Epidermal melanocyte (primary cell): ENCODE measurements around the gene RNF148.
A peak's percentile ranks its signal among the peaks of the same experiment; 100 is the strongest.
"Not testable (repeated sequence)": the region's sequence is repeated elsewhere in the genome, so short reads cannot be mapped to it uniquely, and the experiment has no call there.

Source experiments
- DNase-seq: peaks from one replicate; pipeline ENCODE4 v3.0.0; 2011; ENCODE audit warnings: low spot score; ENCODE audit not compliant: insufficient read length

The RNF148 gene

GRCh38 chr7:122691569-122692235 lies 11.0 kb downstream of the RNF148 start:
- DNase-seq: no peak

- DNase-seq: no peak
Measured at GRCh38 chr7:122689346-122690109, 13.2 kb downstream of the RNF148 start.

- DNase-seq: no peak
Measured at GRCh38 chr7:122688400-122688998, 14.2 kb downstream of the RNF148 start.

GRCh38 chr7:122686360-122686878 lies 16.3 kb downstream of the RNF148 start:
- no peak for DNase-seq

- no peak for DNase-seq
Measured at GRCh38 chr7:122684504-122684903, 18.2 kb downstream of the RNF148 start.

GRCh38 chr7:122682815-122683550 lies 19.7 kb downstream of the RNF148 start:
- no peak for DNase-seq

- DNase-seq: not testable (repeated sequence)
Measured at GRCh38 chr7:122681186-122681585, 21.5 kb downstream of the RNF148 start.

GRCh38 chr7:122679813-122680212 lies 22.9 kb downstream of the RNF148 start:
- no peak for DNase-seq

- DNase-seq: not testable (repeated sequence)
Measured at GRCh38 chr7:122679269-122679709, 23.4 kb downstream of the RNF148 start.

GRCh38 chr7:122677149-122677548 lies 25.6 kb downstream of the RNF148 start:
- no peak for DNase-seq

GRCh38 chr7:122676466-122676865 lies 26.3 kb downstream of the RNF148 start:
- DNase-seq: no peak

GRCh38 chr7:122675621-122676020 lies 27.1 kb downstream of the RNF148 start:
- no peak for DNase-seq

- no peak for DNase-seq
Measured at GRCh38 chr7:122675011-122675410, 27.7 kb downstream of the RNF148 start.

- peak; percentile 48 for DNase-seq
Measured at GRCh38 chr7:122674502-122674901, 28.2 kb downstream of the RNF148 start.

GRCh38 chr7:122673951-122674350 lies 28.8 kb downstream of the RNF148 start:
- DNase-seq: no peak

GRCh38 chr7:122672536-122672935 lies 30.2 kb downstream of the RNF148 start:
- no peak for DNase-seq

- DNase-seq: no peak
Measured at GRCh38 chr7:122663733-122664132, 39.0 kb downstream of the RNF148 start.

- DNase-seq: no peak
Measured at GRCh38 chr7:122658856-122659255, 43.9 kb downstream of the RNF148 start.

- DNase-seq: no peak
Measured at GRCh38 chr7:122653685-122654084, 49.0 kb downstream of the RNF148 start.

- DNase-seq: no peak
Measured at GRCh38 chr7:122652876-122653275, 49.8 kb downstream of the RNF148 start.
